Fibroblast of lung (primary cell): Measurements from ENCODE around the gene WTIP. TPM values are rescaled to one million over a fixed set of nuclear protein-coding genes. Genes with fewer than 3 reads are reported as not detected.

Experiments used
- DNase-seq, 2 donors: peaks; one replicate each; pipeline versions ENCODE4 v3.0.0 to v3.0.0-alpha.2; 2010; ENCODE audit warnings: low read depth in 2 of 2
- H2AFZ ChIP-seq: 2 replicates; pipeline ENCODE4 v1.5.1; 2012; ENCODE audit warnings: low read length, control low read depth, inconsistent platforms
- H3K27ac ChIP-seq: 2 replicates; pipeline ENCODE4 v1.5.1; 2011; ENCODE audit warnings: low read length, control low read depth; ENCODE audit not compliant: insufficient read depth
- H3K27me3 ChIP-seq: 2 replicates; pipeline ENCODE4 v1.5.1; 2011; ENCODE audit warnings: mild to moderate bottlenecking, low read length; ENCODE audit not compliant: control insufficient read depth, insufficient read depth
- H3K36me3 ChIP-seq: 2 replicates; pipeline ENCODE4 v1.5.1; 2011; ENCODE audit warnings: low read length; ENCODE audit not compliant: control insufficient read depth, insufficient read depth
- H3K4me1 ChIP-seq: 2 replicates; pipeline ENCODE4 v1.5.1; 2011; ENCODE audit warnings: low read length; ENCODE audit not compliant: control insufficient read depth, insufficient read depth; ENCODE audit errors: extremely low read depth
- H3K4me2 ChIP-seq: 2 replicates; pipeline ENCODE4 v1.5.1; 2011; ENCODE audit warnings: low read length, control low read depth; ENCODE audit not compliant: insufficient read depth; ENCODE audit errors: extremely low read depth
- H3K4me3 ChIP-seq, 4 experiments: fragments of 200-600 bp in 1 of 4; sonication (generic) in 1 of 4; replicated peaks in 1 of 4; 2 replicates each; pipeline ENCODE4 v1.5.1; 2011 to 2016; ENCODE audit warnings: low read length in 4 of 4, low read depth in 3 of 4, mild to moderate bottlenecking in 3 of 4, control low read depth in 2 of 4, inconsistent platforms in 1 of 4, mixed read lengths in 1 of 4; ENCODE audit not compliant: insufficient read depth in 1 of 4; ENCODE audit errors: control extremely low read depth in 1 of 4
- H3K79me2 ChIP-seq: 2 replicates; pipeline ENCODE4 v1.5.1; 2012; ENCODE audit warnings: mild to moderate bottlenecking, low read length, inconsistent platforms; ENCODE audit not compliant: control insufficient read depth, insufficient read depth
- H3K9ac ChIP-seq: 2 replicates; pipeline ENCODE4 v1.5.1; 2011; ENCODE audit warnings: mild to moderate bottlenecking, low read length, control low read depth; ENCODE audit not compliant: insufficient read depth
- H3K9me3 ChIP-seq: 2 replicates; pipeline ENCODE4 v1.5.1; 2012; ENCODE audit warnings: low read depth, low read length; ENCODE audit not compliant: control insufficient read depth, insufficient read depth
- H4K20me1 ChIP-seq: 2 replicates; pipeline ENCODE4 v1.5.1; 2011; ENCODE audit warnings: low read length; ENCODE audit not compliant: control insufficient read depth, insufficient read depth; ENCODE audit errors: extremely low read depth
- CTCF ChIP-seq, 2 donors: IDR thresholded peaks in 1 of 2; conservative IDR thresholded peaks in 1 of 2; 1 replicate in 1 of 2; 2 replicates in 1 of 2; pipeline ENCODE4 v1.5.1; 2011 to 2012; ENCODE audit warnings: low read length in 2 of 2, control low read depth in 1 of 2, inconsistent platforms in 1 of 2, low read depth in 1 of 2, mild to moderate bottlenecking in 1 of 2
- EZH2 ChIP-seq: IDR thresholded peaks from 2 replicates; pipeline ENCODE4 v1.5.1; 2012; ENCODE audit warnings: low read length, control low read depth, mild to moderate bottlenecking; ENCODE audit errors: missing control alignments
- polyA plus RNA-seq, 2 donors: library from polyadenylated mRNA; depleted of rRNA in 1 of 2; stranded (reverse) in 1 of 2; unstranded in 1 of 2; fragments of >200 nt; gene quantifications; 2 replicates each; pipeline ENCODE4 v1.2.1, GENCODE V29; 2011 to 2012; ENCODE audit warnings: missing spikeins in 1 of 2
- total RNA-seq: library from RNA; depleted of rRNA; stranded (reverse); fragments of >200 nt; gene quantifications from 2 replicates; pipeline ENCODE4 v1.2.1, GENCODE V29; 2014

WTIP gene
- total and polyA plus RNA-seq, 2 donors (not counting 1 experiment from before 2014, with no cell fraction given): 18.4 to 49.0 TPM

- no peak overlapping the region for H3K9ac ChIP-seq
- no peak for TF ChIP-seq EZH2
- no peak for TF ChIP-seq CTCF (conservative IDR thresholded peaks at IDR 0.05 in 1 of 2, IDR thresholded peaks at IDR 0.05 in 1 of 2; ENCODE audit: low read depth in 1 of 2, low read length in 2 of 2)
- H3K27me3 ChIP-seq: no peaks in the 10 kb centered on the region
- H3K4me2 ChIP-seq: no peak overlapping the region
- no peak for DNase-seq
- no peaks in the 10 kb centered on the region for H3K36me3 ChIP-seq
- H3K79me2 ChIP-seq: no peaks in the 10 kb centered on the region
- no peaks in the 10 kb centered on the region for H3K9me3 ChIP-seq
- H3K4me1 ChIP-seq: no peaks in the 10 kb centered on the region
- no peak overlapping the region for H2AFZ ChIP-seq
- no peak overlapping the region for H3K27ac ChIP-seq
- H3K4me3 ChIP-seq: no peak overlapping the region
- H4K20me1 ChIP-seq: no peaks in the 10 kb centered on the region
Observed at GRCh38 chr19:34525001-34525400, 43.4 kb downstream of the WTIP start.

GRCh38 chr19:34534206-34534605 is 52.6 kb downstream of the WTIP start:
- no peaks in the 10 kb centered on the region for H3K27me3 ChIP-seq
- H2AFZ ChIP-seq: no peak overlapping the region
- H3K4me2 ChIP-seq: no peak overlapping the region
- H3K9me3 ChIP-seq: no peaks in the 10 kb centered on the region
- no peak overlapping the region for H3K4me3 ChIP-seq
- H3K36me3 ChIP-seq: no peaks in the 10 kb centered on the region
- H3K4me1 ChIP-seq: no peaks in the 10 kb centered on the region
- H3K79me2 ChIP-seq: no peaks in the 10 kb centered on the region
- no peak overlapping the region for H3K9ac ChIP-seq
- no peaks in the 10 kb centered on the region for H4K20me1 ChIP-seq
- H3K27ac ChIP-seq: no peak overlapping the region
- DNase-seq: no peak
- TF ChIP-seq EZH2: no peak
- no peak for TF ChIP-seq CTCF (conservative IDR thresholded peaks at IDR 0.05 in 1 of 2, IDR thresholded peaks at IDR 0.05 in 1 of 2; ENCODE audit: low read depth in 1 of 2, low read length in 2 of 2)

GRCh38 chr19:34539396-34539795 is 57.8 kb downstream of the WTIP start:
- no peak overlapping the region for H2AFZ ChIP-seq
- no peaks in the 10 kb centered on the region for H3K79me2 ChIP-seq
- no peaks in the 10 kb centered on the region for H3K27me3 ChIP-seq
- no peak overlapping the region for H3K4me2 ChIP-seq
- H3K4me1 ChIP-seq: no peaks in the 10 kb centered on the region
- H3K4me3 ChIP-seq: no peak overlapping the region
- TF ChIP-seq CTCF (conservative IDR thresholded peaks at IDR 0.05 in 1 of 2, IDR thresholded peaks at IDR 0.05 in 1 of 2; ENCODE audit: low read depth in 1 of 2, low read length in 2 of 2) (no peak), EZH2 (no peak)
- H4K20me1 ChIP-seq: no peaks in the 10 kb centered on the region
- no peak for DNase-seq
- no peak overlapping the region for H3K27ac ChIP-seq
- no peaks in the 10 kb centered on the region for H3K36me3 ChIP-seq
- H3K9ac ChIP-seq: no peak overlapping the region
- no peaks in the 10 kb centered on the region for H3K9me3 ChIP-seq
